Activated CD4-positive, alpha-beta T cell treated with anti-CD3 and anti-CD28 coated beads, Interleukin-2, amount 10 ng/mL, durations not matched to agents 7 days and 5 days (primary cell): ENCODE data around the gene SLFN11. TPM values are rescaled to one million over a fixed set of nuclear protein-coding genes. Genes with fewer than 3 reads are reported as not detected.
"Not testable (repeated sequence)": the region's sequence is repeated elsewhere in the genome, so short reads cannot be mapped to it uniquely, and the experiment has no call there.

Source experiments
- CTCF ChIA-PET: fragments of 350-600 bp; sonication (Branson Sonifier 250); formaldehyde crosslinking; loops from one replicate; lab custom pipeline; 2021; ENCODE audit warnings: antibody characterized with exemption; lab: Charles Lee
- POLR2A ChIA-PET: fragments of 350-600 bp; sonication (Branson Sonifier 250); formaldehyde crosslinking; loops from one replicate; lab custom pipeline; 2021; ENCODE audit warnings: antibody characterized with exemption; lab: Charles Lee
- DNase-seq: peaks from one replicate; pipeline ENCODE4 v3.0.0-alpha.2; 2020
- H3K27ac Mint-ChIP-seq: one replicate; pipeline ENCODE4 v1.8.0; 2021; ENCODE audit warnings: mild to moderate bottlenecking, moderate library complexity, mixed read lengths
- H3K27me3 Mint-ChIP-seq: one replicate; pipeline ENCODE4 v1.8.0; 2021; ENCODE audit warnings: mixed read lengths
- H3K36me3 Mint-ChIP-seq: one replicate; pipeline ENCODE4 v1.8.0; 2021; ENCODE audit warnings: low read depth, mixed read lengths
- H3K4me1 Mint-ChIP-seq: one replicate; pipeline ENCODE4 v1.8.0; 2021; ENCODE audit warnings: mixed read lengths
- H3K4me3 Mint-ChIP-seq: one replicate; pipeline ENCODE4 v1.8.0; 2021; ENCODE audit warnings: mild to moderate bottlenecking, moderate library complexity, mixed read lengths
- H3K9me3 Mint-ChIP-seq: one replicate; pipeline ENCODE4 v1.8.0; 2021; ENCODE audit warnings: mixed read lengths
- total RNA-seq, 2 experiments: library from RNA; stranded (reverse); gene quantifications; one replicate each; pipeline ENCODE4 v1.2.3, GENCODE V29; 2021

The SLFN11 gene
- total RNA-seq, 2 experiments from 2014 or later = 32.1 to 32.9 TPM

- Mint-ChIP-seq H3K4me3 (peak overlapping the region; percentile 81), H3K9me3 (peaks cover 8% of the 10 kb centered on the region), H3K36me3 (peaks cover 12% of the 10 kb centered on the region), H3K27me3 (peaks cover 5% of the 10 kb centered on the region), H3K27ac (peak overlapping the region; percentile 96), H3K4me1 (peaks cover 36% of the 10 kb centered on the region)
- ChIA-PET CTCF (interaction anchor here (0.6 to 3.0 kb wide), 32 partner anchors 9 to 755 kb away, joined by 3 to 15 read pairs (median 4); partner anchors contain the start of genes RAD51D and SLFN12L), POLR2A (interaction anchor here (0.5 to 0.6 kb wide), 2 partner anchors 12 to 223 kb away, joined by 3 read pairs; no protein-coding TSS in a partner anchor)
- peak; percentile 89 for DNase-seq
These were observed 60.4 kb downstream of the SLFN11 start for GRCh38 chr17:35312790-35313711.

- Mint-ChIP-seq H3K27me3 (peaks cover 5% of the 10 kb centered on the region), H3K4me3 (peak overlapping the region; percentile 38), H3K9me3 (peaks cover 9% of the 10 kb centered on the region), H3K4me1 (peaks cover 36% of the 10 kb centered on the region), H3K27ac (peak overlapping the region; percentile 69), H3K36me3 (peaks cover 10% of the 10 kb centered on the region)
- ChIA-PET CTCF (interaction anchor here (0.6 to 3.0 kb wide), 22 partner anchors 8 to 756 kb away, joined by 3 to 15 read pairs (median 4); partner anchors contain the start of gene SLFN12L), POLR2A (no interaction called here)
- DNase-seq = no peak
These were observed 61.1 kb downstream of the SLFN11 start for GRCh38 chr17:35312346-35312745.

- CTCF ChIA-PET, H3K4me3 Mint-ChIP-seq, POLR2A ChIA-PET, H3K27me3 Mint-ChIP-seq, DNase-seq: not testable (repeated sequence)
- Mint-ChIP-seq H3K36me3 (peaks cover 16% of the 10 kb centered on the region), H3K4me1 (peaks cover 29% of the 10 kb centered on the region), H3K27ac (peak overlapping the region; percentile 27), H3K9me3 (peaks cover 14% of the 10 kb centered on the region)
These were observed 64.1 kb downstream of the SLFN11 start for GRCh38 chr17:35309345-35309744.

Other genes with a start within 250 kb of the SLFN11 start
- 10 to 100 TPM; 15.7 to 19.7 TPM for gene NLE1, start 231.3 kb downstream of the SLFN11 start, total RNA-seq
- gene UNC45B, start 225.8 kb downstream of the SLFN11 start, total RNA-seq = under 1 TPM; 0.10 TPM
- not detected for gene SLC35G3, start 179.2 kb downstream of the SLFN11 start, total RNA-seq
- 100 to 1,000 TPM; 199 to 212 TPM for gene SLFN5, start 130.5 kb downstream of the SLFN11 start, total RNA-seq
- gene SLFN12, start 58.9 kb upstream of the SLFN11 start, total RNA-seq = 10 to 100 TPM in 1 of 2 experiments, 1 to 10 TPM in 1; 9.6 to 11.7 TPM
- 10 to 100 TPM; 50.4 to 53.6 TPM for gene SLFN13, start 75.1 kb upstream of the SLFN11 start, total RNA-seq
- gene SLFN12L, start 164.1 kb upstream of the SLFN11 start, total RNA-seq = 100 to 1,000 TPM in 1 of 2 experiments, 10 to 100 TPM in 1; 97.9 to 102 TPM
- gene SLFN14, start 187.2 kb upstream of the SLFN11 start, total RNA-seq = not detected
- 1 to 10 TPM; 4.0 to 5.5 TPM for gene PEX12, start 204.9 kb upstream of the SLFN11 start, total RNA-seq
- gene AP2B1, start 213.7 kb upstream of the SLFN11 start, total RNA-seq = 100 to 1,000 TPM; 180 to 185 TPM